Natural killer cell treated with Interleukin-12 subunit alpha and Interleukin-12 subunit beta and Interleukin-15 and Interleukin-18, amount 100 ng/mL, for 72 hours (primary cell): Measurements from ENCODE around the gene UBASH3A. TPM values are rescaled to one million over a fixed set of nuclear protein-coding genes. Genes with fewer than 3 reads are reported as not detected.

ENCODE experiments used
- ATAC-seq, 2 donors: fragments of 150-1000 bp; cut with Tn5 transposase in 1 of 2; sonication (Bioruptor Pico), chemical (Tn5 transposase) in 1 of 2; 2 replicates each; pipeline ENCODE4 v1.10.0; 2021
- DNase-seq: peaks from one replicate; pipeline ENCODE4 v3.0.0; 2022; ENCODE audit warnings: low spot score
- H3K27ac Mint-ChIP-seq, 2 donors: 1 replicate in 1 of 2; 2 replicates in 1 of 2; pipeline ENCODE4 v1.8.0; 2022; ENCODE audit warnings: mixed read lengths in 2 of 2, mild to moderate bottlenecking in 1 of 2, moderate library complexity in 1 of 2
- H3K27me3 Mint-ChIP-seq, 2 donors: 1 replicate in 1 of 2; 2 replicates in 1 of 2; pipeline ENCODE4 v1.8.0; 2022; ENCODE audit warnings: mixed read lengths in 2 of 2
- H3K36me3 Mint-ChIP-seq: one replicate; pipeline ENCODE4 v1.8.0; 2022; ENCODE audit warnings: mixed read lengths
- H3K4me1 Mint-ChIP-seq, 2 donors: 1 replicate in 1 of 2; 2 replicates in 1 of 2; pipeline ENCODE4 v1.8.0; 2022; ENCODE audit warnings: low read depth in 2 of 2, mixed read lengths in 2 of 2, mild to moderate bottlenecking in 1 of 2
- H3K4me3 Mint-ChIP-seq: one replicate; pipeline ENCODE4 v1.8.0; 2022; ENCODE audit warnings: mixed read lengths
- H3K9me3 Mint-ChIP-seq: 2 replicates; pipeline ENCODE4 v1.8.0; 2022; ENCODE audit warnings: mixed read lengths
- total RNA-seq, 2 donors: library from RNA; stranded (reverse); gene quantifications; one replicate each; pipeline ENCODE4 v1.2.3, GENCODE V29; 2022

UBASH3A gene
- total RNA-seq, 2 donors from 2014 or later, result 1.7 to 9.2 TPM

DNA sequence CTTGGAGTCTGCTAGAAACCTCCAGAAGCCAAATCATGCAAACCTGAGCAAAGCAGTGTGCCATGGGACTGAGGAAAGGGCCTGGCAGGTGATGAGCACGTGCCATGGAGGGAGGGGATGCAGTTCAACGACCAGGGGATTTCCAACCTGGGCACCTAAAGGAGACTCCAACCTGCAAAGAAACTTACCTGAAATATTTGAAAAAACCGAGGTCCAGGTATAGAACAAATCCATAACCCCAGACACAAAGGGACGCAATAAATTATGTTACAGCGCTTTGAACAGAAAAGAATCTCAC, 8.9 kb downstream of the UBASH3A start:
- Mint-ChIP-seq H3K36me3 (no peaks in the 10 kb centered on the region), H3K4me1 (peaks cover 13 to 36% of the 10 kb centered on the region in 2 donors), H3K27me3 (peaks cover 0 to 6% of the 10 kb centered on the region in 2 donors), H3K9me3 (no peaks in the 10 kb centered on the region), H3K4me3 (no peak overlapping the region), H3K27ac (no peak overlapping the region)
- DNase-seq, result no peak
- no peak for ATAC-seq

DNA sequence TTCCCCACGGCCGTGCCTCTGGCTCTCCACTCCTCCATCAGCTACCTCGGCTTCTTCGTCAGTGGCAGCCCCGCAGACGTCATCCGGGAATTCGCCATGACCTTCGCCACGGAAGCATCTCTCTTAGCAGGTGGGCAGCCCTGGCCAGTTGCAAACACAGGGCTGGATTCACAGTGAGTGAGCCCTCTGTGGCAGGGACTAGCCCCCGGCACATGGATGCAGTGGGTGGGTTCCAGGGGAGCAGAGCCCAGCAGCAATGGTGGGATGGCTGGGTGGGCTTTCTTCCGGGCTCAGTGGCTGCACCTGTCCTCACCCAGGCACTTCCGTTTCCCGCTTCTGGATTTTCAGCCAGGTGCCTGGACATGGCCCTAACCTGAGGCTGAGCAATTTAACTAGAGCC, 9.4 kb downstream of the UBASH3A start:
- peaks cover 13 to 37% of the 10 kb centered on the region in 2 donors for H3K4me1 Mint-ChIP-seq
- H3K36me3 Mint-ChIP-seq, result no peaks in the 10 kb centered on the region
- H3K27me3 Mint-ChIP-seq, result peaks cover 0 to 7% of the 10 kb centered on the region in 2 donors
- H3K9me3 Mint-ChIP-seq, result no peaks in the 10 kb centered on the region
- no peak for ATAC-seq
- peak overlapping the region in 1 of 2 donors; percentile 88 for H3K27ac Mint-ChIP-seq
- H3K4me3 Mint-ChIP-seq, result no peak overlapping the region
- no peak for DNase-seq

DNA sequence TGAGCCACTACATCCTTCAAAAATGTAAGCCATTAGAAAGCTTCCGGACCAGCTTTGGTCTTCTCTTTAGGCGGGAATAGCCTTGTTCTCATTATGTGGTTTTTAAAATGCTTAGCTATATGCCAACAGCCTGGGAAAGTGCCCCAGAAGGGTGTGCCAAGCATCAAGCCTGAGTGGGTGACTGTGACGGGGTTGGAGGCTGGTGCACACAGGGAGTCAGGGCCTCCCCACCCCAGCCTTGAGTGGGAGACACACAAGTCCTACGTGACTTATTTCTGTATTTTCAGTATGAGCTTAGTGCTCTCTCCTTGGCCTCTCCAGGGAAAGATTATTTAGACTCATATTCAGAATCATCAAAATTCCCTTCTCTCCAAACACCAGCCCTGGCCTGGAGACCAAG, 9.8 kb downstream of the UBASH3A start:
- Mint-ChIP-seq H3K36me3 (no peaks in the 10 kb centered on the region), H3K27ac (peak overlapping the region in 1 of 2 donors; percentile 88), H3K4me1 (peaks cover 13 to 41% of the 10 kb centered on the region in 2 donors), H3K4me3 (peak overlapping the region; percentile 59), H3K27me3 (peaks cover 0 to 11% of the 10 kb centered on the region in 2 donors), H3K9me3 (no peaks in the 10 kb centered on the region)
- no peak for ATAC-seq
- DNase-seq, result no peak

DNA sequence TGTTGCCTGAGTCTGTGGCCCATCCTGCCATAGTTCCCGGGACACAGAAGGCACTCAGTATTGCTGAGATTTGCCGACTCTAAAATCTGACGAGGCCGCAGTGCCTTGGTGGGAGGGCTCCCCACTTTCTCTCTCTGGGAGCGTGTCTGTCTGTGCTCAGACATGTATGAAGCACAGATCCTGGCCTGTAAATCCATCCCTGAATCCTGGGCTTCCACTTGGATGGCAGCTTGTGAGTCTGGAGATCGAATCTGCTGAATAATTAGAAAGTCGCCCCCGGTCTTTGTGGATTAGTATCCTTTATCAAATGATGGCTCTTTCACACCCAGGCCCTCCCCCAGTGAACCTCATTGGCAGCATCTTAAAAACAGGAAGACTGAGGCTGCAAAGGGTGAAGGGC, 10.4 kb downstream of the UBASH3A start:
- H3K4me1 Mint-ChIP-seq, result peaks cover 13 to 47% of the 10 kb centered on the region in 2 donors
- no peak for ATAC-seq
- H3K9me3 Mint-ChIP-seq, result no peaks in the 10 kb centered on the region
- peak overlapping the region; percentile 64 to 88 for H3K27ac Mint-ChIP-seq
- peaks cover 0 to 16% of the 10 kb centered on the region in 2 donors for H3K27me3 Mint-ChIP-seq
- peak overlapping the region; percentile 59 for H3K4me3 Mint-ChIP-seq
- DNase-seq, result no peak
- peaks cover 3% of the 10 kb centered on the region for H3K36me3 Mint-ChIP-seq

DNA sequence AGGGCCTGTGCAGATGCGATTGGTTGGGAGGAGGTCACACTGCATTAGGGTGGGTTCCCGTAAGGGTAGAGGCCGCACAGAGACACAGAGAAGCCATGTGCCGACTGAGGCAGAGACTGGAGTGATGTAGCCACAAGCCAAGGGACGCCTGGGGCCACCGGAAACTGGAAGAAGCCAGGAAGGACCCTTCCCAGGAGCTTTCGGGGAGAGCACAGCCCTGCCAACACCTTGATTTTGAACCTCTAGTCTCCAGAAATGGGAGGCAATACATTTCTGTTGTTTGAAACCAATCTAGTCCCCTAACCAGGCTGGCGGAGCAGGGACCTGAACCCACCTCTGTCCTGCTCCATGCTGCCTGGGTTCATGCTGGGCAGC, 10.8 kb downstream of the UBASH3A start:
- peak overlapping the region; percentile 64 to 88 for H3K27ac Mint-ChIP-seq
- H3K4me1 Mint-ChIP-seq, result peaks cover 17 to 51% of the 10 kb centered on the region in 2 donors
- peaks cover 8% of the 10 kb centered on the region for H3K36me3 Mint-ChIP-seq
- no peaks in the 10 kb centered on the region for H3K9me3 Mint-ChIP-seq
- no peak for DNase-seq
- peak overlapping the region; percentile 71 for H3K4me3 Mint-ChIP-seq
- peaks cover 0 to 21% of the 10 kb centered on the region in 2 donors for H3K27me3 Mint-ChIP-seq
- ATAC-seq, result no peak

DNA sequence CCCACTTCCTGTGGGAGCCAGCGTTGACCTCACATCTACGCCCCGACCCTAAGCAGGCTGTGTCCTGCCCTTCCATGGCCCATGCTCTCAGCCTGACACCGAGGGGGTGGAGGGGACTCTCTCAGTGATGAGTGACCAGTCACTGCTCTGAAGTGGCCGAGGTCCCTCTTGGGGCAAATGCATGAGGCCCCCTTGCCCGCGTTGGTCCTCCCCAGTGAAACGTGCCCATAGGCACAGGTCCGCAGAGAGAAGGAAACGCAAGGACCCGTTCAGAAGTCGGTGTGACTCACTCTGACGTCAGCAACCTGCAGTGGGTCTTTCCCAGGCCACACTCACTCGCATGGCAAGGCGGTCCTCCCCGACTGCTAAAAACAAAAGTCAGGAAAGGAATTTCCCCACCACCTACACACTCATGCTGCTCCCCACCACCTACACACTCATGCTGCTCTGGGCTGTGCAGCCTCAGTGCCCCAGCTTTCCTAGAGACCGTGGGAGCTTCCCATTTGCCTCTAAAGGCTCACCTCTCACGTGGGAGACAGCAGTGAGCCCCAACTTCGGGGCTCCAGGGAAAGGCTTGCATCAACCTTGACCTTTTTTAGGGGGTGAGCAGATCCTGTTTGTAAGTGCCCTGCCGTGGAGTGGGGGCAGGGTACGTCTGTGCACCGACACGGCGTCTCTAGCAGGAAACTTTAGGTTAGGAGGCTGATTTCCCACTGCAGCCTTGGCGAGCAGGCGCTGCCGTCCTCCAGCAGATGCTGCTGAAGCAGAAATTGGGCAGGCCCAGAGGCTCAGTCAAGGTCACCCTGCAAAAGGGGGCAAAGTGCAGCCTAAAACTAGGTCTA, 11.4 kb downstream of the UBASH3A start:
- DNase-seq, result peak; percentile 90
- Mint-ChIP-seq H3K9me3 (no peaks in the 10 kb centered on the region), H3K27me3 (peaks cover under 1 to 20% of the 10 kb centered on the region in 2 donors), H3K4me1 (peaks cover 18 to 53% of the 10 kb centered on the region in 2 donors), H3K36me3 (peaks cover 10% of the 10 kb centered on the region), H3K27ac (peak overlapping the region; percentile 64 to 88), H3K4me3 (peak overlapping the region; percentile 71)
- ATAC-seq, result peak; percentile 92 to 95

DNA sequence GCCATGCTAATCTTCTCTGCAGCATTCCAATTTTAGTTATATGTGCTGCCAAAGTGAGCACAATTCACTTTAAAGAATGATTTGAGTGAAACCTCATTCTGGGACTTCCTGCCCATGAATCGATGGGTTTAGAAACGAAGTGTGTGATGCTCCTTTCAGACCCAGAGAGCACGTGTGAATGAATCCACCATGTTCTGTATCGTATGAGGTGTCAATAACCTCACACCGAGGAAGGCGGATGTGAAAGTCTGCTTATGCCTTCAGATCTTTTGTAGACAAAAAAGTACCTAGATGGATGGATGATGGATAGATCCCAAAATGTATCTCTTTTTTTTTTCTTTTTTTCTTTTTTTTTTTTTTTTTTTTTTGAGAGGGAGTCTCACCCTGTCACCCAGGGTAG, 13.8 kb downstream of the UBASH3A start:
- DNase-seq, result no peak
- Mint-ChIP-seq H3K9me3 (no peaks in the 10 kb centered on the region), H3K27ac (peak overlapping the region in 1 of 2 donors; percentile 88), H3K4me1 (peaks cover 36 to 76% of the 10 kb centered on the region in 2 donors), H3K36me3 (peaks cover 20% of the 10 kb centered on the region), H3K4me3 (peak overlapping the region; percentile 49), H3K27me3 (peaks cover 19 to 33% of the 10 kb centered on the region in 2 donors)
- peak in 1 of 2 donors; percentile 63 for ATAC-seq

DNA sequence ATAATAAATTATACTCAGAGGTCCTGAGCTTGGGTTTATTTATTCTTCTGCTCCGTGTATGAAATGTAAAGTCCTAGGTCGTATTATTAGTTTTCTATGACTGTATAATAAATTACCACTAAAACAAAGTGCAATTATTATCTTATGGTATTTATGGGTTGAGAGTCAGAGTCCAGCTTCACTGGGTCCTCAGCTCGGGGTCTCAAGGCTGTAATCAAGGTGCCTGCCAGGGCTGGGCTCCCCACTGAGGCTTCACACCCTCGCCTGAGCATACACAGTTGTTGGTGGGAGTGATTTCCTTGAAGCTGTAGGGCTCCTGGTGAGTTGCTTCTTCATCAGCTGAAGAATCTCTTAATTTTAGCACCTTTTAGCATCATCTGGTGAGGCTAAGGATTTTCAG, 15.2 kb downstream of the UBASH3A start:
- no peaks in the 10 kb centered on the region for H3K9me3 Mint-ChIP-seq
- H3K27me3 Mint-ChIP-seq, result peaks cover 19 to 33% of the 10 kb centered on the region in 2 donors
- no peak for DNase-seq
- ATAC-seq, result no peak
- peaks cover 20% of the 10 kb centered on the region for H3K36me3 Mint-ChIP-seq
- peak overlapping the region in 1 of 2 donors; percentile 9 for H3K27ac Mint-ChIP-seq
- H3K4me3 Mint-ChIP-seq, result no peak overlapping the region
- peaks cover 49 to 82% of the 10 kb centered on the region in 2 donors for H3K4me1 Mint-ChIP-seq

DNA sequence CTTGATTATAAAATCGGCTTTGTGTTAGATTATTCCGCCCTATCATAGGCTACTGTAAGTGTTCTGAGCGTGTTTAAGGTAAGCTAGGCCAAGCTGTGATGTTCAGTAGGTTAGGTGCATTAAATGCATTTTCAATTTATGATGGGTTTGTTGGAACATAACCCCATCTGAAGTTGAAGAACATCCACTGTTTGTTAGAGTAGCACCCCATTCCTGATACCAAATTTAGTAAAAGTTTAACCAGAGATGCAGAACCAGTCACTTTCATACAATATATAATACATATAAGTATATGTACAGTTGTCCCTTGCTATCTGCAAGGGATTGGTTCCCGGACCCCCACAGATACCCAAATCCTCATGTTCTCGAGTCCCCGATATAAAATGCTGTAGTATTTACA, 16.1 kb downstream of the UBASH3A start:
- no peak for DNase-seq
- ATAC-seq, result no peak
- peak overlapping the region in 1 of 2 donors; percentile 9 for H3K27ac Mint-ChIP-seq
- H3K27me3 Mint-ChIP-seq, result peaks cover 19 to 33% of the 10 kb centered on the region in 2 donors
- H3K4me1 Mint-ChIP-seq, result peaks cover 55 to 84% of the 10 kb centered on the region in 2 donors
- no peaks in the 10 kb centered on the region for H3K9me3 Mint-ChIP-seq
- peaks cover 20% of the 10 kb centered on the region for H3K36me3 Mint-ChIP-seq
- H3K4me3 Mint-ChIP-seq, result no peak overlapping the region

DNA sequence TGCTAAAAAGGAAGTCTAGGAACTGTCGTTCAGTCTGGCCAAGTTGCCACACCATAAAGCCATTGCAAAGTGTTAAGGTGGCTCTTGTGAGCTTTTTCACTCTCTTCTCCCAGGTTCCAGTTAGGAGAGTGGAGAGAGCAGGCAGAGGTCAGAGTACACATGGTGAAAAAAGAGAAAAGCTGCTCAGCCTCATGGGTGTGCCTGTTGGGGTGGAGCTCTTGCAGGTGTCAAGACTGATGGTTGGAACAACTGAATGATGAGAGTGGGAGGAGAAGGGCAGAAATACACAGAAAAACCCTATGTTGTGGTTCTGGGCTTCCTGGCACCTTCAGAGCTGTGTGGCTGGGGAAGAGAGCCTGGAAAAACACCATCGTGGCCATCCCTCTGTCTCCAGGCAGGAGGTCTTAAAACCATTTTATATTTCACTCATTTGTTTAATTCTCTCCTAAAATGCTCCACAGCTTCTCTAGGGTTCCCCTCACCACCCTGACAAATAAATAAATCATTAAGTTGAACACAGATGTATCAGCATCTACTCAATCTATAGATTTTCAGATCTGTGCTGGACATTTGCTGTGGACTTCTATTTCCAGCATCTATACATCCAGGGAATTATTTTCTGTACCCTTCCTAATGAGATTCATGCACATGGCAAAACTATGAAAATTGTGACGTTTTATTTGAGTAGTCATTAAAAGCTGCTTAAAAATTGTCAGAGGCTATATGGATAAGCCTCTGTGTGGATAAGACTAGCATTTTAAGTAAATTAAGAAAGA, 17.5 kb downstream of the UBASH3A start:
- Mint-ChIP-seq H3K36me3 (peaks cover 23% of the 10 kb centered on the region), H3K27me3 (peaks cover 19 to 39% of the 10 kb centered on the region in 2 donors), H3K4me3 (peak overlapping the region; percentile 46), H3K9me3 (no peaks in the 10 kb centered on the region), H3K4me1 (peaks cover 61 to 89% of the 10 kb centered on the region in 2 donors), H3K27ac (peak overlapping the region; percentile 43 to 51)
- ATAC-seq (no peak), DNase-seq (no peak)

DNA sequence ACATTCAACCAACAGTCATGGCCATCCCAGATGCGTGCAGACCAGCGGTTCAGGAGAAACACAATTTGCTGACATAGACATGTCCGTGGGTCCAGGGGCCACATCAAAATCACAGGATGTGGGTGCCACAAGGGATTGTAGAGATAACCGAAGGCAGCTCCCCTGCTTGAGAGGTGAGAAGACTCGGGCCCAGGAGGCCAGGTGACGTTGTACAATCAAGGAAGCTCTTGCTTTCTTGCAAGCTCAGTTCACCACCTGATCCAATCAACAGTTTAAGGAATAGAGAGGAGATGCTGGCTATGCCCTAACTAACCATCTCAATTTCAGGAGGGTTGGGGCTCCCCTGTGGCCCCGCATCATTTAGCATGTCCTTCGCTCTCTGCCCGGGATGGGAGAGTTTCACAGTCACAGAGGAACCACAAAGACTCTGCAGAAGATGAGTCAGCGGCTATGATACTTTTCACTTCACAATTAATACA, 19.5 kb downstream of the UBASH3A start:
- Mint-ChIP-seq H3K27me3 (peaks cover 19 to 35% of the 10 kb centered on the region in 2 donors), H3K27ac (peak overlapping the region; percentile 74 to 78), H3K9me3 (no peaks in the 10 kb centered on the region), H3K4me3 (peak overlapping the region; percentile 85), H3K4me1 (peaks cover 67 to 87% of the 10 kb centered on the region in 2 donors), H3K36me3 (peaks cover 23% of the 10 kb centered on the region)
- no peak for DNase-seq
- ATAC-seq, result peak; percentile 66 to 68

DNA sequence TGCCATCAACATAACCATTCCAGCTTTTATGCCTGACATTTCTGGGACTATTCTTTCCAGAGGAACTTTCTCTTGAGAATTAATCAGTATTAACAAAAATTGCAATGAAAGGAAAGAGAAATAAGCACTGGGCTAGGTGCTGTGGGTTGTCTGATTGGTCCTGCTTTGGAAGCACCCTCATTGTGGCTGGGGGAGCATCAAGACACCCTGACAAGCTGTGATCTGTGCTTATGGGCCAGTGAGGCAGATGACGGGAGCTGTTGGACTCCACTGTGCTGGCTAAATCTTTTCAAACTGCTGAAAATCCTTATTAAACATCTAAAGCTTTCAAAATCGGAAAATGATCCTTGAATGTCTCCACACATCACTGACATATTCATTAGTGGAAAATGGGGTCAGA, 20.0 kb downstream of the UBASH3A start:
- peaks cover 67 to 82% of the 10 kb centered on the region in 2 donors for H3K4me1 Mint-ChIP-seq
- H3K27me3 Mint-ChIP-seq, result peaks cover 19 to 31% of the 10 kb centered on the region in 2 donors
- no peaks in the 10 kb centered on the region for H3K9me3 Mint-ChIP-seq
- peak overlapping the region; percentile 85 for H3K4me3 Mint-ChIP-seq
- H3K27ac Mint-ChIP-seq, result peak overlapping the region; percentile 74 to 78
- ATAC-seq (no peak), DNase-seq (no peak)
- H3K36me3 Mint-ChIP-seq, result peaks cover 23% of the 10 kb centered on the region

DNA sequence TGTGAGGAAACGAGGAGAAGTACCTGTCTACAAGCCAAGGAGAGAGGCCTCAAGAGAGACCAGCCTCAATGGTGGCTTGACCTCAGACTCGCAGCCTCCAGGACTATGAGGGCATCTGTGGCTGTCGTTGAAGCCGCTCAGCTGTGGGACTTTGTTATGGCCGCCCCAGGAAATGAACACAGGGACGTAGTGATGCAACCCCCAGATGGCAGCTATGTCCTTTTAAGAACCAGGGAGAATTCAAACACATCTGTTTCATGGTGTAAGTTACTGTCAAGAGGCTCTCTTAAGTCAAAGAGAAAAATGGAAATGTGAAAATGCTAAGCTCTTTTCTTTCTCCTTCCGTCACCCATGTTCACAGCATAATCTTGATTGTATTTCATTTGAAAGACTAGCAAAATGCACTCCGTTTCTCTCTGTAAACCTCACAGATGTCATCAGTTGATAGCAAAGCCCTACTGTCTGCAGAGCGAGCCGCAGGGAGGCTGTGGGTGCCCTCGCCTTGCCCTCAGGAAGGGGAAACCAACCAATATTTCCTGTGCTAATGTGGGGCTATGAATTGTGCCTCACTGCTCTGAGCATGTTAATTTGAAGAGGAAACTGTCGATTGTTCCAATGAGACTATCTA, 21.3 kb downstream of the UBASH3A start:
- Mint-ChIP-seq H3K27me3 (peaks cover 19 to 22% of the 10 kb centered on the region in 2 donors), H3K27ac (peak overlapping the region; percentile 74 to 78), H3K4me1 (peaks cover 62 to 73% of the 10 kb centered on the region in 2 donors), H3K4me3 (peak overlapping the region; percentile 85), H3K36me3 (peaks cover 13% of the 10 kb centered on the region), H3K9me3 (no peaks in the 10 kb centered on the region)
- peak; percentile 85 for DNase-seq
- ATAC-seq, result peak; percentile 92 to 93
